Upper lobe of left lung (tissue), 4 donors: ENCODE data around the gene C10orf71.

Experiments
- POLR2A ChIP-seq, 4 donors: fragments of 450-650 bp; IDR thresholded peaks; one replicate each; pipeline ENCODE4 v1.5.1; 2016 to 2017; ENCODE audit warnings: antibody characterized with exemption in 4 of 4, mild to moderate bottlenecking in 2 of 4
- POLR2AphosphoS5 ChIP-seq, 2 donors: sonication (generic); formaldehyde crosslinking; IDR thresholded peaks; one replicate each; pipeline ENCODE4 v1.5.1; 2017; ENCODE audit warnings: antibody characterized with exemption in 2 of 2
- TF ChIP-seq, protein P1 (sequence below), 6 experiments: fragments of 450-650 bp in 4 of 6; fragments of 200-600 bp in 2 of 6; sonication (generic) in 2 of 6; IDR thresholded peaks; one replicate each; pipeline ENCODE4 v1.5.1; 2016 to 2019; ENCODE audit warnings: antibody characterized with exemption in 6 of 6

- TF ChIP-seq POLR2AphosphoS5 (IDR thresholded peaks at IDR 0.05): no peak
- TF ChIP-seq, protein P1, sequence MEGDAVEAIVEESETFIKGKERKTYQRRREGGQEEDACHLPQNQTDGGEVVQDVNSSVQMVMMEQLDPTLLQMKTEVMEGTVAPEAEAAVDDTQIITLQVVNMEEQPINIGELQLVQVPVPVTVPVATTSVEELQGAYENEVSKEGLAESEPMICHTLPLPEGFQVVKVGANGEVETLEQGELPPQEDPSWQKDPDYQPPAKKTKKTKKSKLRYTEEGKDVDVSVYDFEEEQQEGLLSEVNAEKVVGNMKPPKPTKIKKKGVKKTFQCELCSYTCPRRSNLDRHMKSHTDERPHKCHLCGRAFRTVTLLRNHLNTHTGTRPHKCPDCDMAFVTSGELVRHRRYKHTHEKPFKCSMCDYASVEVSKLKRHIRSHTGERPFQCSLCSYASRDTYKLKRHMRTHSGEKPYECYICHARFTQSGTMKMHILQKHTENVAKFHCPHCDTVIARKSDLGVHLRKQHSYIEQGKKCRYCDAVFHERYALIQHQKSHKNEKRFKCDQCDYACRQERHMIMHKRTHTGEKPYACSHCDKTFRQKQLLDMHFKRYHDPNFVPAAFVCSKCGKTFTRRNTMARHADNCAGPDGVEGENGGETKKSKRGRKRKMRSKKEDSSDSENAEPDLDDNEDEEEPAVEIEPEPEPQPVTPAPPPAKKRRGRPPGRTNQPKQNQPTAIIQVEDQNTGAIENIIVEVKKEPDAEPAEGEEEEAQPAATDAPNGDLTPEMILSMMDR (IDR thresholded peaks at IDR 0.05): no peak
- no peak for TF ChIP-seq POLR2A (IDR thresholded peaks at IDR 0.05)
Observed at GRCh38 chr10:49356181-49356580, 57.2 kb downstream of the C10orf71 start.
